Nephron (organoid): ENCODE measurements around the gene PATJ.
A peak's percentile ranks its signal among the peaks of the same experiment; 100 is the strongest.

Experiments used
- H3K27ac Mint-ChIP-seq, 3 experiments: 2 replicates each; pipeline ENCODE4 v1.8.0; 2020; ENCODE audit warnings: mixed read lengths in 3 of 3, mild to moderate bottlenecking in 2 of 3, moderate library complexity in 1 of 3
- H3K27me3 Mint-ChIP-seq: 2 replicates; pipeline ENCODE4 v1.8.0; 2021; ENCODE audit warnings: low read depth, mild to moderate bottlenecking, moderate library complexity, mixed read lengths
- H3K36me3 Mint-ChIP-seq: 2 replicates; pipeline ENCODE4 v1.8.0; 2020; ENCODE audit warnings: low read depth, mixed read lengths
- H3K4me1 Mint-ChIP-seq: 2 replicates; pipeline ENCODE4 v1.8.0; 2020; ENCODE audit warnings: mixed read lengths
- H3K4me3 Mint-ChIP-seq, 3 experiments: 2 replicates each; pipeline ENCODE4 v1.8.0; 2020; ENCODE audit warnings: mild to moderate bottlenecking in 3 of 3, mixed read lengths in 3 of 3, moderate library complexity in 2 of 3
- H3K9me3 Mint-ChIP-seq: 2 replicates; pipeline ENCODE4 v1.8.0; 2020; ENCODE audit warnings: mixed read lengths
- CTCF ChIP-seq, 3 experiments: fragments of 200-600 bp; sonication (generic); IDR thresholded peaks; one replicate each; pipeline ENCODE4 v1.5.0; 2021; ENCODE audit warnings: antibody characterized with exemption in 3 of 3; ENCODE audit not compliant: unreplicated experiment in 3 of 3

Gene PATJ

GRCh38 chr1:61732726-61733125 is 9.6 kb upstream of the PATJ start:
- no peak for TF ChIP-seq CTCF (IDR thresholded peaks at IDR 0.05; ENCODE audit: unreplicated experiment in 3 of 3)
- H3K27me3 Mint-ChIP-seq = peaks cover 3% of the 10 kb centered on the region
- no peaks in the 10 kb centered on the region for H3K9me3 Mint-ChIP-seq
- peaks cover 5% of the 10 kb centered on the region for H3K4me1 Mint-ChIP-seq
- no peaks in the 10 kb centered on the region for H3K36me3 Mint-ChIP-seq
- peak overlapping the region; percentile 15 to 79 (median 40) for H3K27ac Mint-ChIP-seq
- no peak overlapping the region for H3K4me3 Mint-ChIP-seq

- peak overlapping the region; percentile 91 to 98 (median 97) for H3K4me3 Mint-ChIP-seq
- peaks cover 24% of the 10 kb centered on the region for H3K4me1 Mint-ChIP-seq
- no peak for TF ChIP-seq CTCF (IDR thresholded peaks at IDR 0.05; ENCODE audit: unreplicated experiment in 3 of 3)
- H3K36me3 Mint-ChIP-seq = no peaks in the 10 kb centered on the region
- H3K27ac Mint-ChIP-seq = peak overlapping the region; percentile 99
- H3K27me3 Mint-ChIP-seq = peaks cover 9% of the 10 kb centered on the region
- H3K9me3 Mint-ChIP-seq = no peaks in the 10 kb centered on the region
Measured at GRCh38 chr1:61740751-61741700, 1.3 kb upstream of the PATJ start.

DNA sequence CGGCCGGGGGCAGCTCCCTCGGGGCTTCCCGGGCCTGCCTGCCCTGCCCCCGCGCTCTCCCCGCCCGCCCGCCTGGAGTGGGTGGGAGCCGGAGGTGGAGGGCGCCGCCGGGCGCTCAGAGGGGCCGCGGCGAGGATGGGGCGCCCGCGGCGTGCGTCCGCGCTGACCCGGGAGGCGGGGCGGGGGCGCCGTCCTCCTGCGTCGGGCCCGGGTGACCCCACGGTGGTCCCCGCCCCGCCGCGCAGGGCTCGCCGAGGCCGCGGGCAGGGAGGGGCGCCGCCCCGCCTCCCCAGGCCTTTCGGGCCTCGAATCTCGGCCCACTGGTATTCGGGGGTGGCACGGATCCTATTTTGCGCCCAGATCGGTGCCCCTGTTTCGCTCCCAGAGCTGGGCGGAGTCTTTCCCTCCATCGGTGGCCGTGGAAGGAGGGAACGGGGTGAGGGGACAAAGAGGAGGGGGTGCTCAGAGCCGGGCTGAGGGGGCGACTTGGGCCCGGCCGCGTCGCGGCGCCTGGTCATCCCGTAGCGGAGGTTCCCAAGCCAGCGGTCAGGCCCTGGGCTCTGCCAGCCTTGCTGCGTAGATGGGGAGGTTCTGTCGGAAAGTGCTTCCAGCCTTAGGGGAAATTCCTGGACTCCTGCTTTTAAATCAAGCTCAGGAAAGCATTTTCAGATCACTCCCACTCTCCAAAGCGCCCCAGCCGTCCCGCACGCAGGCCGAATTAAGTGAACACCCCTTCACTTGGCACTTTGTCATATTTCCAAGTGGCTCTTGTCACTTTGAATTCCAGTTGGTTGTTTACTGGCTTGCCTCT is 545 bp downstream of the PATJ start:
- TF ChIP-seq CTCF (IDR thresholded peaks at IDR 0.05; ENCODE audit: unreplicated experiment in 3 of 3) = no peak
- Mint-ChIP-seq H3K4me1 (peaks cover 33% of the 10 kb centered on the region), H3K27ac (peak overlapping the region; percentile 91 to 97 (median 96)), H3K36me3 (no peaks in the 10 kb centered on the region), H3K4me3 (peak overlapping the region; percentile 78 to 86 (median 86)), H3K9me3 (no peaks in the 10 kb centered on the region), H3K27me3 (peaks cover 9% of the 10 kb centered on the region)

GRCh38 chr1:61743431-61743705 is 1.1 kb downstream of the PATJ start:
- H3K36me3 Mint-ChIP-seq = no peaks in the 10 kb centered on the region
- H3K27me3 Mint-ChIP-seq = peaks cover 9% of the 10 kb centered on the region
- H3K4me3 Mint-ChIP-seq = peak overlapping the region; percentile 78 to 86 (median 86)
- H3K4me1 Mint-ChIP-seq = peaks cover 33% of the 10 kb centered on the region
- peak overlapping the region; percentile 91 to 97 (median 96) for H3K27ac Mint-ChIP-seq
- no peaks in the 10 kb centered on the region for H3K9me3 Mint-ChIP-seq
- no peak for TF ChIP-seq CTCF (IDR thresholded peaks at IDR 0.05; ENCODE audit: unreplicated experiment in 3 of 3)

DNA sequence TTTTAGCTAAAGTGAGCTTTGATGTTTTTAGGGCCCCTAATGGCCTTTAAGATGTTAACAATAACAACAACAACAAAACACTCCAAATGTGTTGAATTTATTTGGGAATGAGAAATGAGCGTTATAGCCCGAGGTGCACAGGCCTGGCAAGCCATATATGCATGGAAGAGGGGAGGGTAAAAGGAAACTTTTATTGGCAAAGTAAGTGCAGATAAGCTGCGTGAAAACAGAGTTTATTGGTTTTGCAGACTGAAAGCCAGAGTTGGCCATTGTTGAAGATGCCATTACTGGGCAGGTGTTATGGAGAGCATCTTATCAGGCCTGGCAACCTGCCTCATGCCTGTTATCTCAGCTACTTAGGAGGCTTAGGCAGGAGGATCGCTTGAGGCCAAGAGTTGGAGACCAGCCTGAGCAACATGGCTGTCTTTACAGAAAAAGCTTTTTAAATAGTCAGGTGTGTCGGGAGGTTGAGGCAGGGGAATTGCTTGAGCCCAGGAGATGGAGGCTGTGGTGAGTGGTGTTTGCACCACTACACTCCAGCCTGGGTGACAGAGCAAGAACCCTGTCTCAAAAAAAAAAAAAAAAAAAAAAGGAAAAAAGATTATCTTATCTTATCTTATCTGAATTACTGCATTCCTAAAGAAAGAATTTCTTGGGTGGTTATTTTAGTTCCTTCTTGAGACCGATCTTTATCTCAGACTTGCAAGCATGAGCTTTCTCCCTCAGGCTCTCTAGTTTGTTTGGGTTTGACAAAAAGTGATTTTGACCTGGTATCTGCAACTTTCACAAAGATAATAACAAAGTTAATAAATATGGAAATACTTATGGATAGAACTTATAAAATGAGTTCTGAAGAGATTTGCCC is 1.7 kb downstream of the PATJ start:
- H3K36me3 Mint-ChIP-seq = no peaks in the 10 kb centered on the region
- peak overlapping the region; percentile 91 to 97 (median 96) for H3K27ac Mint-ChIP-seq
- peaks cover 7% of the 10 kb centered on the region for H3K27me3 Mint-ChIP-seq
- peaks cover 33% of the 10 kb centered on the region for H3K4me1 Mint-ChIP-seq
- TF ChIP-seq CTCF (IDR thresholded peaks at IDR 0.05; ENCODE audit: unreplicated experiment in 3 of 3) = no peak
- H3K4me3 Mint-ChIP-seq = peak overlapping the region; percentile 78 to 86 (median 86)
- H3K9me3 Mint-ChIP-seq = no peaks in the 10 kb centered on the region
